ENCODE data around the gene PCDHB4.
"Not testable (repeated sequence)": the region's sequence is repeated elsewhere in the genome, so short reads cannot be mapped to it uniquely, and the experiment has no call there.

PCDHB4 gene

GRCh38 chr5:141121563-141121962, at the start of gene PCDHB4:
TSS of gene PCDHB4 (plus strand) at chr5:141121818. CDS start at chr5:141121999, 181 bp downstream.
- DNase-seq (ENCODE audit: low read depth in 2 of 2) = no peak

GRCh38 chr5:141077826-141078225, 43.8 kb upstream of the PCDHB4 start:
- no peak for DNase-seq (ENCODE audit: low read depth in 2 of 2)

- no peak for DNase-seq (ENCODE audit: low read depth in 2 of 2)
These were observed 39.4 kb upstream of the PCDHB4 start for GRCh38 chr5:141082228-141082627.

- no peak for DNase-seq (ENCODE audit: low read depth in 2 of 2)
These were observed 37.1 kb upstream of the PCDHB4 start for GRCh38 chr5:141084487-141084989.

- DNase-seq (ENCODE audit: low read depth in 2 of 2) = peak; percentile 17 to 19
These were observed 26.9 kb upstream of the PCDHB4 start, which contains the start of gene PCDHB2 for GRCh38 chr5:141094481-141095262. TSS of gene PCDHB2 (plus strand) at chr5:141094615. CDS start at chr5:141094791, 176 bp downstream.

- no peak for DNase-seq (ENCODE audit: low read depth in 2 of 2)
These were observed 26.4 kb upstream of the PCDHB4 start for GRCh38 chr5:141095263-141095641.

GRCh38 chr5:141096181-141096580, 25.4 kb upstream of the PCDHB4 start:
- not testable (repeated sequence) for DNase-seq (ENCODE audit: low read depth in 2 of 2)

GRCh38 chr5:141096586-141096985, 25.0 kb upstream of the PCDHB4 start:
- not testable (repeated sequence) for DNase-seq (ENCODE audit: low read depth in 2 of 2)

- no peak for DNase-seq (ENCODE audit: low read depth in 2 of 2)
These were observed 21.3 kb upstream of the PCDHB4 start, which contains the start of gene PCDHB3 for GRCh38 chr5:141100243-141100805. TSS of gene PCDHB3 (plus strand) at chr5:141100473. CDS start at chr5:141100650, 177 bp downstream.

GRCh38 chr5:141101059-141101458, 20.6 kb upstream of the PCDHB4 start:
- no peak for DNase-seq (ENCODE audit: low read depth in 2 of 2)

- DNase-seq (ENCODE audit: low read depth in 2 of 2) = not testable (repeated sequence)
These were observed 19.5 kb upstream of the PCDHB4 start for GRCh38 chr5:141102070-141102469.

- DNase-seq (ENCODE audit: low read depth in 2 of 2) = not testable (repeated sequence)
These were observed 19.1 kb upstream of the PCDHB4 start for GRCh38 chr5:141102471-141102870.

GRCh38 chr5:141105350-141105749, 16.3 kb upstream of the PCDHB4 start:
- no peak for DNase-seq (ENCODE audit: low read depth in 2 of 2)

- DNase-seq (ENCODE audit: low read depth in 2 of 2) = no peak
These were observed 2.4 kb upstream of the PCDHB4 start for GRCh38 chr5:141119250-141119649.

- no peak for DNase-seq (ENCODE audit: low read depth in 2 of 2)
These were observed 367 bp downstream of the PCDHB4 start for GRCh38 chr5:141121985-141122384.

GRCh38 chr5:141123396-141124135, 1.9 kb downstream of the PCDHB4 start:
- not testable (repeated sequence) for DNase-seq (ENCODE audit: low read depth in 2 of 2)

GRCh38 chr5:141127305-141127704, 5.7 kb downstream of the PCDHB4 start:
- DNase-seq (ENCODE audit: low read depth in 2 of 2) = no peak

- no peak for DNase-seq (ENCODE audit: low read depth in 2 of 2)
These were observed 13.6 kb downstream of the PCDHB4 start, which contains the start of gene PCDHB5 for GRCh38 chr5:141135030-141135717. TSS of gene PCDHB5 (plus strand) at chr5:141135206. CDS start at chr5:141135435, 229 bp downstream.

GRCh38 chr5:141135718-141136266, 14.2 kb downstream of the PCDHB4 start:
- DNase-seq (ENCODE audit: low read depth in 2 of 2) = no peak

GRCh38 chr5:141137346-141137745, 15.7 kb downstream of the PCDHB4 start:
- not testable (repeated sequence) for DNase-seq (ENCODE audit: low read depth in 2 of 2)

GRCh38 chr5:141149812-141150211, 28.2 kb downstream of the PCDHB4 start, which contains the start of gene PCDHB6:
TSS of gene PCDHB6 (plus strand) at chr5:141150057. CDS start at chr5:141150258, 201 bp downstream.
- DNase-seq (ENCODE audit: low read depth in 2 of 2) = no peak

Data from fibroblast of skin of left biceps (primary cell).